Stimulated activated naive CD8-positive, alpha-beta T cell treated with anti-CD3 and anti-CD28 coated beads, Interleukin-15, Interleukin-2, amounts not matched to agents 100 U/mL and 50 U/mL, for 24 hours (primary cell): Measurements from ENCODE around the gene PAM16.
"Not testable (repeated sequence)": the region's sequence is repeated elsewhere in the genome, so short reads cannot be mapped to it uniquely, and the experiment has no call there.

Source experiments
- ATAC-seq: fragments of 150-1000 bp; cut with Tn5 transposase; one replicate; pipeline ENCODE4 v1.10.0; 2021
- DNase-seq: peaks from one replicate; pipeline ENCODE4 v3.0.0; 2021

The PAM16 gene

DNA sequence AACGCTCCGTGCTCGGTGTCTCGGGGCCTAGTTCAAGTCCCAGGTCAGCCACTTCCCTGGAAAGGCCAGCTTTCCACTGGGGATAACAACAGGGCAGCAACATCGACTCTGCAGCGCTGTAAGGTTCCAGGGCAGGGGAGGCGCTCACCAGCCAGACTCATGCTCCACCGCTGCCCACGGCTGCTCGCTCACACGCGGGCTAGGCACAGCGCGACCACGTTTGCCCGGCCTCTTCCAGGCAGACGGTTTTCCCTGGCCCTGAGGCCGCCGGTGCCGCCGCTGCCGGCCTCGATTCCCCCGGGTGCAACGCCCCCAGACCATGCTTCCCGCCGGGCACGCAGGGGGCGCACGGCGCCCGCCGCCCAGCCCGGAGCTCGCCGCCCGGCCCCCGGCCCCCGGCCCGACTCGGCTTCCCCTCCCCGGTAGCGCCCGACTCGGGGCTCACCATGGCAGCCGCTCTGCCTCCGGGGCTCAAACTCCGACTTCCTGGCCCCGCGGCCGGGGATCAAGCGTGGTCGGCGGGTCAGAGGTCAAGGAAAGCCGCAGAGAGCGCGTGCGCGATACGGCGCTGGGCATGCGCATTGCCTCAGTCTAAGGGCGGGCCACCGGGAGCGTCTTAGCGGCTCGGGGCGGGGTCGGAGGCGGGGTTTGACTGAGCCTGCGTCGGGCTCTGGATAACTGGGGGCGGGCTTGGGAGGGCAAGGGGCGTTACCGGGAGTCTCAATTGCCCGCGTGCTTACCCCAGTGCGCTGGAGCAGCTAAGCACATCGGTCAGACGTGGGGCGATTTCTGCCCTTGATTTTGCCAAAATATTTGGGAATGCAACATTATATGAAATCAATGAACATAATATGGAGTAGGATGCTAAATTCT lies at the start of gene PAM16:
TSS of gene PAM16 (minus strand) at position 535 of the 873 bp plus-strand sequence. CDS start at position 448, 87 bp downstream.
- ATAC-seq = peak; percentile 94
- peak; percentile 100 for DNase-seq

DNA sequence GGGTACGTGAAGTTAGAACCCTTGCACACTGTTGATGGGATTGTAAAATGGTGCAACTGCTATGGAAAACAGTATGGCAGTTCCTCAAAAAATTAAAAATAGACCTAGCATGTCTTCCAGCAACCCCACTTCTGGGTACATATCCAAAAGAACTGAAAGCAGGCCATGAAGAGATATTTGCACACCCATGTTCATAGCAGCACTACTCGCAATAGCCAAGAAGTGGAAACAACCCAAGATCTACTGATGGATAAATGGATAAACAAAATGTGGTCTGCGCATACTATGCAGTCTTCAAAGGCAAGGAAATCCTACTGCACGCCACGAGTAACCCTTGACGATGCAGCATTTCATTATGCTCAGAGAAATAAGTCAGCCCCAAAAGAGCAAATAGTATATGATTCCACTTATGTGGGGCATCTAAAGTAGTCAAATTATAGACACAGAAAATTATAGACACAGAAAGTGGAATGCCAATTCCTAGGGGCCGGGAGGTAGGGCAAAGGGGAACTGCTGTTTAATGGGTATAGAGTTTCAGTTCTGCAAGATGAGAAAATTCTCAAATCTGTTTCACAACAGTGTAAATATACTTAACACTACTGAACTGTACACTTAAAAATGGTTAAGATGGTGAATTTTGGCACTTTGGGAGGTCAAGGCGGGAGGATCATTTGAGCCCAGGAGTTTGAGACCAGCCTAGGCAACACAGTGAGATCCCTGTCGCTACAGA lies 48.0 kb upstream of the PAM16 start:
- ATAC-seq = no peak
- no peak for DNase-seq

DNA sequence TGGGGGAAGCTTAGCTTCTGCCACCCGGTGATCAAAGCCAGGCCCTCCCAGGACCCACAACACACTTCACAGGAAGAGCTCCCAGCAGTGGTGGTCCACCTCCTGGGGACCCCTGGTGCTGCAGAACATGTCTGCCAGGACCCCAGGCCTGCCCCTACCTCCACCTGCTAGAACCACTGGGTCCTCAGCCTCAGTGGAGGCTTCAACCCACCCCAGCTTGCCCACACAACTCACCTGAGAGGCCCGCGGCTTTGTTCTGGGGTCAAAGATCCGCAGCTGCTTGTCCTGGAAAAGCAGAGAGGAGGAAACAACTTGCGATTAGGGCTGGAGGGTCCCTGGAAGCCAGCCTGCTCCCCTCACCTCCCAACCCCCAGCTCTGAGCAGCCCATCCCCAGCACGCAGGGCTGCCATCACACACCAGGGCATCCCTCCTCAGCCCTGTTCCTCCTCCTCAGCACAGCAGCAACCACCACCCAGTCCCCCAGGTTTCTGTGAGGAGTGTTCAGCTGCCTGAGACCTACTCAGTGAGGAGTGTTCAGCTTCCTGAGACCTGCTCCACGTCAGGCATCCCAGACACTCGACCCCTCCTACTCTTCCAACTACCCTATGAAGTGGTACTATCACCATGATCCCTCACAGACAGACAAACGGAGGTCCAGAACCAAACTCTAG lies 44.1 kb upstream of the PAM16 start:
- DNase-seq = no peak
- no peak for ATAC-seq

DNA sequence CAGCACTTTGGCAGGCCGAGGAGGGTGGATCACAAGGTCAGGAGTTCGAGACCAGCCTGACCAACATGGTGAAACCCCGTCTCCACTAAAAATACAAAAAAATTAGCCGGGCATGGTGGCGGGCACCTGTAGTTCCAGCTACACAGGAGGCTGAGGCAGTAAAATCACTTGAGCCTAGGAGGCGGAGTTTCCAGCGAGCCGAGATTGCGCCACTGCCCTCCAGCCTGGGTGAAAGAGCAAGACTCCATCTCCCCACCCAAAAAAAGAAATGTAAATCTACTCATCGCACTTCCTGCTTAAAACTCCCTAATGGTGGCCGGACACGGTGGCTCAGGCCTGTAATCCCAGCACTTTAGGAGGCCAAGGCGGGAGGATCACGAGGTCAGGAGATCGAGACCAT lies 42.7 kb upstream of the PAM16 start:
- ATAC-seq, DNase-seq: not testable (repeated sequence)

DNA sequence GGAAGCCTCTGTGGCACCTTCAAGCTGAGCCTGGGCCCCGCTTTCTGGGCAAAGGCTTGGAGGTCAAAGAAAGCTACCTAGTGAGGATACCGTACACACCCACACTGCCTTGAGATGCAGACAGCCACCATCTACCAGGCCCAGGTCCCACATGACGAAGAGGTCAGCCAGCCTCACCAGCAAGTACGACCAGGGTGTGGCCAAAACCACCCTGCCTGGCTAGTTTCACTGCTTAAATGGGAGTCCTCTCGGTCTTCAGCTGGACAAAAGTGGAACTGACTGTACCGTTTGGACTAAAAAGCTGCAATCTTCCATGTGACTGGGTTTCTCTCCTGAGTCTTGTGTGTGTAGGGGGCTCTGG lies 42.1 kb upstream of the PAM16 start:
- ATAC-seq (no peak), DNase-seq (no peak)

DNA sequence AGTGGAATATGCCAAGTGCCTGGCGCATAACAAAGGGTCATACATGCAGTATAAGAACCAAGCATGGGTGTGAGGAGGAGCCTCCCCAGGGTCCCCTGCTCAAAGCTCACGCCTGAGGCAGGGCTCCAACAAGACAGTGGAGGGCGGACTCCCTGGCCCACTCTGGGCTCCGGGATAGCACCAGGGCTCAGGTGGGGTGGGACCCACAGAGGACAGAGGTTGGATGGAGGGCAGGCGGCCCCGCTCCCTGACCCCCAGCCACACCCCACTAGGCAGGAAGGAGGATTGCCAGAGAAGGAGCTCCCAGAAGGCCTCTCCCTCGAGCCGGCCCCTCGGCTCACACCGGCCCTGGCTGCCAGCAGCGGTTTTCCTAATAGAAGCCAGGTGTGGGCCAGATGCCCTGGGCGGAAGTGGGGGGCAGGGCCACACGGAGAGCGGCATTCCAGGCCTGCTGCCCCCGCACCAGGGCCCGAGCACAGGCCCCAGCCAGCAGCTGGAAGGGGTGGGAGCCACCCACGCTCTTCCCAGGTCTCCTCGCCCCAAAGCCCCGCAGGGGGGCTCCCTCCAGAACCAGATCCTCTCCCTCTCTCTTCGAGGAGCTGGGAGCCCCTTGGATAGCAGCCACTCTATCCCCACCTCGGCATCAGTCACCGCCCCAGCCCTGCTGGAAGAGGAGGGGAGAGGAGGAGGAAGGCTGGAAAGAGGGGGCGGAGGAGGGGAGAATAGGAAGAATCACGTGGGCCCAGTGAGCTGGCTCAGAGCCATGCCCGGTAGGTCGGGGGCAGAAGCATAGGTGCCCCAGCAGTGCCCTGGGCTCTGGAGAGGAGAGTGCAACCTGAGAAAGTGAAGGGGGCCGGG lies 41.5 kb upstream of the PAM16 start:
- DNase-seq = no peak

DNA sequence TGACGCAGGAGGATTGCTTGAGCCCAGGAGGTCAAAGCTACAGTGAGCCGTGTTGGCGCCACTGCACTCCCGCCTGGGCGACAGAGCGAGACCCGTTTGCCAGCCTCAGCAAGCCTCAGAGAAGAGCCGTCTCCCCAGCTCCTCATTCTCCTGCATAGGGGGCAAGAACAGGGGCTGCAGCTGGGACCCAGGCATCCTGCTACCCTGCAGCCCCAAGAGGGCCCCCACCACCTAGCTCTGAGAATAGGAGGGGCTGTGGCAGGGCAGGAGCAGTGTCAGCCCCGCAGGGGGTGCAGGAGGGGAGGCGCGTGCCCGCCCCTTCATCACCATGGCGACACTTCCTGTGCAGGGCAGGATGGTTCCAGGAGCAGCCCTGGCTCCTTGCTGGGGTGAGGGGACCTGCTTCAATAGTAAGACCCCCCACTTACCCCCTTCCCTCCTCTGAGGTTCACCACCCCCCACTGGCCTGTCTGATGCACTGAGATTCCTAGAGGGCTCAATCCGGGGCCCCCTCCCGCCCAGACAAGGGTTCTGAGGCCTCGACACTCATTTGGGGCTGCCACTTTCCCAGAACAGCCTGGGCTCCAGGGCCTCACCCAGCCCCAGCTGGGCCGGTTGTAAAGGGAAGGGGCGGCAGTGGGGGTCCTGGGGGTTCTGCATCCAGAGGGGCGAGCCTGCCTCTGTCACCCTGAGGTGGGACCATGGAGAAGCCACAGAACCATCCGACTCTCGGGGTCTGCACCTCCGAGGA lies 40.7 kb upstream of the PAM16 start:
- DNase-seq = no peak
- no peak for ATAC-seq

More for the DNA sequence above, 41.5 kb upstream of the PAM16 start:
- ATAC-seq = no peak

DNA sequence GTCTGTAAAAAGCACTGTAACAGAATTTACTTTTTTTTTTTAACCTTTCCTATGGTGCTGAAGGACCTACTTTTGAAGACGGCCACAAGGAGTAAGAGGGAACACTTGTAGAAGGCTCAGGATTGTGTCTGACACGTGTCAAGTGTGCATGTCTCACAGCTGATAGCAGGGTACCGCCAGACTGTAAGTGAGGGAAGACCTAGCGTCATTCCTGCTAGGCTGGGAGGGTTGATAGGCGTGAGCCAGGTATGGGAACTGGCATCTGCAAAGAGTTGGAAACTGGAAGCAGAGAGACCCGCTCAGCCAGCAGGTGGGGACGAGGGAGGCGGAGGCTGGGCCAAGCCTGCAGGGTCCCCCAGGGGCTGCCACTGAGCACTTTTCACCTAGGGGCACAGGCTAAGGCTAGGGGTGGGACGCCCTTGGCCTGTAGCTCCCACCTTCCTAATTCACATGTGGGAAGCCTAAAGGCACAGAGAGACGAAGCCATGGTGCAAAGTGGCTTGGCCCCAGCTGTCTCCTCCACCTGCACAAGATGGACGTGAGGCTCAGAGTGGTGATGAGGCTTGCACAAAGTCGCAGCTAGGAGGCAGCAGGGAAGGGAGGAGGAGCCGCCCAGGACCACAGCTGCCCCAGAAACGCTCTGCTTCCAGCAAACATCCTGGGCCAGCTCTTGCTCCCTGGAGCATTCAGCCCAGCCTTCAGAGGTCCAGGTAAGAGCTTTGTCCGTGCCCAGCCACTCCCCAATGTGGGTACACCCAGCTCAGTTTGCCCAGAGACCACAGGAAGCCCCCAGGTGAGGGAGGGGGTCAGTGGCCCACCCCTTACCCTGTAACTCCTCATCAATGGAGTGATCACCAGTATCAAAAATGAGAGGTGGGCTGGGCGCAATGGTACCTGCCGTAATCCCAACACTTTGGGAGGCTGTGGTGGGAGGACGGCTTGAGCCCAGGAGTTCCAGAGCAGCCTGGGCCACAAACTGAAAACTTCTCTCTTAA lies 39.4 kb upstream of the PAM16 start:
- ATAC-seq (no peak), DNase-seq (no peak)

DNA sequence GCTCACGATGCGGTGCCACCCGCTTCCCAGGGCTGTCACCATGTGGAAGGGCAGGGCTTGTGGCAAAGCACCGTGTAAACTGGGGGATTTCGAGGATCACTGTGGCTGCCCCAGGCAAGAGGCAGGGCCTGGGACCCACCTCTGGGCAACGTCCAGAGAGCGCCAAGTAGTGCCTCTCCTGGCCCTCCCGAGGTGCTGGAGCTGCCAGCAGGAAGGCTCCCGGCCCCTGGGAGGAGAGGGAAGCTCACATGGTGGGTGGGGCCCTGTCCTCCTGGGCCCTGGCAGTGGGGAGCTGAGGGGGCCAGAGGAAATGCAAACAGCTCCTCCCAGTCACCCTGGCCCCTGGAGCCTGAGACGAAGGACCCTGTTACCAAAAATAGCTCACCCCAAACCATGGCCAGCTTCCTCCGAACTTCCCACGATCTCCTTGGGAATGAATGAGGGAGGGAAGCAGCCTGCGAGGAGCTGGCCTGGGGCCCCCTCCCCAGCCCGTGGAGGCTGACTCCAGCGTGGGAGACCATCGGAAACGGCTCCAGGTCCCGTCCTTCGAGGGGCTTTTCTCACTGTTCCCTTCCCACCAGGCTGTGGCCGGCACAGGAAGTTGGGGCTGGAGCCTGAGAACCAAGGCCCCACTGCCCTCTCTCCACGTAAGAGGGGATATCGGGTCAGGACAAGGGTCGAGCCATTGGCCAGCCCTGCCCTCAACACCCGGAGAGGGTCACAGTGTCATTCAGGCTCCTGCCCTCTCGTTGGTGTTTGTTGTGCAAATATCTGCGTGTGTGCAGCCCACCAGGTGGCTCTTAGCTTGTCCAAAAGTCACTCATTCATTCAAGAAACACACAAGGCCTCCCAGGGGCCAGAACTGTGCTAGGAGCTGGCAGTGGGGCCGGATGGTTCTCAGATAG lies 38.2 kb upstream of the PAM16 start:
- DNase-seq (no peak), ATAC-seq (no peak)

DNA sequence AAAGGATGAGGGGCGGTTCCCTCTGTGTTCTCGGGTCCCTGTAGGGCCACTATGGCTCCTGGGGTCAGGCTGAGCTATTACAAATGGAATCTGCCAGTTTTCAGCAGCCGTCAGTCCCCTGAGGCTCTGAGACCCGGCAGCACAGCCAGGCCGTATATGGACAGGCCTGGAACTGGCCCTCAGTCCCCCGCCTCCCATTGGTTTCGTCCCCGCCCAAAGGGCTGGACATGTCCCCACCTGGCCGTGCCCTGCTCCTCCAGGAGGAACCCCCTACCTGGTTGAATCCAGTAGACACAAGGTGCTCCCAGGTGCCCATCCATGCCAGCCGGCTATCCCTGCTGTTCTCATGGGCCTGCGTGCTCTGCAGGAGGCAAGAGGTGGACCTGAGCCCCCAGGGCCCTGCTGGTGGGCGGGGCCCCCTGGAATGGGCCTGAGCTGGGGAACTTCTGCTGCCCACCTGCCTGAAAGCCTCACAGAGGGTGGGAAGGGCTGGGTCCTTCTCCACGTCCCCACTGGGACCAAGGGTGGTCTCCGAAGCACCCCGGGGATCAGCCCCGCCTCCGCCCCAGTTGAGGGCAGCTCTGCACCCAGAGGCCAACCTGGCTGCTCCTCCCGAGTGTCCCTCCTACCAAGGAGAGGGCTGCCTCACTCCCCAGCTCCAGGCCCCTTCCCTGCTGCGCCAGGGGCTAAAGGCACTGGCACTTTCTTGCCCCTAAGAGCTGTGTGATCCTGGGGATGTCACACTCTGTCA lies 37.3 kb upstream of the PAM16 start:
- DNase-seq (no peak), ATAC-seq (no peak)

DNA sequence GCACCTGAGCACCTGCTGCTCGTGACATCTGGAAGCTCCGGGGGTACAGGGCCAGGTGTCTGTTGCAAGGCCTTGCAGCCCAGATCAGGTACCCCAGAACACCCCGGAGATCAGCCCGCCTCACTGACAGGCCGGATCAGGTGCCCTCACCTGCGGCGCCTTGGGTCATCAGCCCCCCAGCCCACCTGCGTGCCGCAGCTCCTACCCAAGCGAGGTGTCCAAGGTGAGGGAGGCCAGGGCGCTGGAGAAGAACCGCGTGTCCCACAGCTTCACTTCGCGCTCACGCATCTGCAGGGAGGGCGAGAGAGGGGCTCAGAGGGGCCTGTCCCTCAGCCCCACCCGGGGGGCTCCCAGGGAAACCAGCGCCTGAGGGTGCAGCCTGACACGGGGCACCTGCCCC lies 36.7 kb upstream of the PAM16 start:
- DNase-seq (no peak), ATAC-seq (no peak)

DNA sequence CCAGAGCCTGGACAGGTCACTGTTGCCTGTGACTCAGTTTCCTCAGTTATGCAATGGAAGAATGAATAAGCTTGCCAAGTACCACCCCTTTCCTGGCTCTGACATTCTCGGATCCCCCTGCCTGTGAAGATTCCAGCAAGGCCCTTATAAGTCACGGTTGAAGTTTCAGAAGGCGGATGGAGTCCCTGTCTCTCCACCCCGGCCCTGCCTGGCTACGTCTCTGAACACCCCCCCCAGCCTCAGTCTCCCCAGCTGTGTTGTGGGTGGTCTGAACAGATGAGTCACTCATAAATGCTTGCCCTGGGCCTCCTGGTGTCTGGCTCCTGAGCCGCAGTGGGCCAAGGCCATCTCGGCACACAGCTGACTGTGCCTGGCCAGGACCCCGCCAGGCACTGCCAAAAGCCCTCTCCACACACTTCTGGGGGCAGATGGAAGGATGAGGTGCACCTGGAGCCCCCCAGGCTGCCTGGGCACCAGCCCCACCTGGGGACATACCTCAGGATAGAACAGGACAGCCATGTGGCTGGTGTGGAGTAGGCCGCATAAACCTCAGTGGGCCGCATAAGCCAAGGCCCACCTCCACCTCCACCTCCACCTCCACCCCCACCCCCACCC lies 35.9 kb upstream of the PAM16 start:
- no peak for DNase-seq

DNA sequence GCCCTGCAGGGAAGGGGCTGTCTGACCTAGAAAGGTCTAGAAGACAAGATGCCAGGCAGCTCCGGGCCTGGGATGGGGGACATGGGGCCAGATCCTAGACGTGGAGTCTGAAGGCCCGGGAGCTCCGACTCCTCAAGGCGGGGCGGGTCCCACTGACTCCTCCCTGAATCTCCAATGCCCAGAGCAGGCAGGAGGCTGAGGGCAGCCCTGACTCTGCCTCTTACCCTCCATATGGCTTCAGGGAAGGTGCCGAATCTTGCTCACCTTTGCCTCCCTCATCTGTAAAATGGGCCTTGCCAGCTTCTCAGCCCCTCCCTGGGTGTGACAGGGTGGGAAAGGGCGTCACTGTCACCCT lies 35.3 kb upstream of the PAM16 start:
- ATAC-seq (no peak), DNase-seq (no peak)

More for the DNA sequence above, 35.9 kb upstream of the PAM16 start:
- no peak for ATAC-seq

DNA sequence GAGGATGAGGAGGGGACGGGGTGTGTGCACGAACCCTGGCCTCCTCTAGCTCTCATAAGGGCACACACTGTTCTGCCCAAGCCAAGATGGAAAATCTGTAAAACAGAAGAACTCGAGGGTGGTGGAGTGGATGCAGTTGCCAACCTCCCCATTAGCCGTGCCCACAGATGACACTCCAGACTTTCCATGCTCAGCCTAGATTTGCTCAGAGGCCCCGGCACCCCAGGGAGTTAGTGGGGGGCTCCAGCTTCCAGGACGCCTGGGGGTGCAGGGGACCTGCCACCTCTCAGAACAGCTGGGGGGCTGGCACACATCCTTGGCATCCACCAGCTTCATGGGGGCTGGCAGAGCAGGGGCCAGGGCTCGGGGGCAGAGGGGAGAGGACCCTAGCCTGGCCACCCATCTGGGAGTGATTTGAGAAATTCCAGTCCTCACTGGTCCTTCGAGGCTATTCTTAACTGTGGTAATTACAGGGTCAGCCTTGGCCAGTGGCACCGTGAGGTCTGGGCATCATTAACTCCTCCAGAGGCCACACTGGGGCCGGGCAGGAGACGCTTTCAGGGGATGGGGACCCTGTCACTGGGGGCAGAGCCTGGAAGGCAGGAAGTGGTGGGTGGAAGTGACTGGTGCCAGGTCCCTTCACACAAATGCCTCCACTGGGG lies 34.8 kb upstream of the PAM16 start:
- no peak for ATAC-seq
- DNase-seq = no peak

DNA sequence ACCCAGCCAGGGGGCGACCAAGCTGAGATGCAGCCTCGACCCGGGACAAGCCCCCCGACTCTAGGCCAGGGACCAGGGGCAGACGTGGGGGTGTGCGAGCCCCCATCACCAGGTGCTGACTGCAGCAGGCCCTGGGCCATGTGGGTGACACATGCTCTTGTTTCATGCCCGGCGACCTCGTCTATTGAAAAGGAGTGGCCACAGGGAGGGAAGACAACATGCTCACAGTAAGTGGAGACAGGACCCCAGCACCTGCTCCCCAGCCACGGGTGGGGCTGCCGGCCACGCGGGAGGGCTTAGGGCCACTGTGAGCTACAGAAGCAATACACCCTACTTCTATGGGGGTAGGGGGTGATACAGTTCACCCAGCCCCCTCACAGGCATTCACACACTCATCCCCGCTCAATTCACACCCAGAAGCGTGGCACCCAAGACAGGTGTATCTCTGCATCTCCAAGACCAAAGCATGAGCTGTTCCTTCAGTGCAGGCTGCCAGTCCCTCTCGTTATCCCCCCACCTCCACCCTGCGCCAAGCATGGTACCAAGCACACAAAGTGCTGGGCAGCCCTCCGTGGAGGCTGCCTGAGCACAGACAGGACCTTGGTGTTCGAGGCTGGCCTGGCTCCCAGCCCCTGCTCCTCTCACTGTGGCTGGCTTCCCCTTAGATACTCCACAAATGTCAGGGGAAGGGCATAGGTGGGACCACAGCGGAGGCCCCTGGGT lies 34.1 kb upstream of the PAM16 start:
- ATAC-seq = no peak
- DNase-seq = no peak

DNA sequence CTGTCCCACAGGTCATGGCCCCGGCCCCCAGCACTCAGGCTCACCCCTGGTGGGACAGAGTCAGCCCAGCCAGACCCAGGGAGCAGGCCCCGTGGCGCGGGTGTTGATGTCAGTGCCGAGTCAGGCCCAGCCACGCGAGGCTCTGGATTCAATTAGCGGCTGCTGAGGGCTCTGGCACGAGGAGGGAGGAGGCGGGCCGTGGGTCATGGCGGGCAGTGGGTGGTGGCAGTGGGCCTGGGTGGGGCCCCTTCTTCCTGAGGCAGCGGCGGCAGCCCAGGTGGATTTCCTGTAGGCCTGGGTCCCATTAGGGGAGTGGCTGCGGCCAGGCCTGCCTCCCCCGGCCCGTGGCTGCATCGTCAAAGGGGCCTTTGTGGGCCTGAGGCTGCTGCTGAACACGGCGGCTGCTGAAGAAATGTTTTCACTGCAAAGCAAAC lies 33.4 kb upstream of the PAM16 start:
- DNase-seq (no peak), ATAC-seq (no peak)
